HG03575 (cell line): ENCODE results near the gene EXOC3L2.
"Not testable (repeated sequence)": the region's sequence is repeated elsewhere in the genome, so short reads cannot be mapped to it uniquely, and the experiment has no call there.

Experiments used
- ATAC-seq: cut with Tn5 transposase; IDR thresholded peaks from one replicate; pipeline ENCODE4 v1.9.1; 2021; ENCODE audit not compliant: unreplicated experiment, insufficient number of reproducible peaks, low FRiP score; ENCODE audit errors: extremely low read depth

EXOC3L2 gene

DNA sequence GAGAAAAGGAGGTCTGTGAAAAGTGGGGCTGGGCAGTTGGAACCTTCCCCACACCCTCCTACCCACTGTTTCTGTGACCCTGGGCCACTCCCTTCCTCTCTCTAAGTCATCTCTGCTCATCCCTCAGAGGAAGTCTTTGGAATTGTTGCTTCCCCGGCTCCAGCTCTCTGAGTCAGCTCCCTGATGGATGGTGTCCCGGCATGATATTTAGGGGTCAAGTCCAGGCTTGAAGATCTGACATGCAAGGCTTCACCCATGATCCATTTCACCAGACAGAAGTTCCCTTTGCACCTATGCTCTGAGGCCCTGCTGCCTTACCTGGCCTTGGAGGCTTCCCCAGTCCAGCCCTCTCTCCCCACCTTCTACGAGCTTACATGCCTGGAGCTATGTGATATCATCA is 13.3 kb downstream of the EXOC3L2 start:
- no peak for ATAC-seq

- not testable (repeated sequence) for ATAC-seq
These were observed 16.2 kb downstream of the EXOC3L2 start for GRCh38 chr19:45229056-45229455.

- ATAC-seq = no peak
These were observed 20.6 kb downstream of the EXOC3L2 start for GRCh38 chr19:45224645-45225044.

- no peak for ATAC-seq
These were observed 21.3 kb downstream of the EXOC3L2 start for GRCh38 chr19:45223879-45224278.

DNA sequence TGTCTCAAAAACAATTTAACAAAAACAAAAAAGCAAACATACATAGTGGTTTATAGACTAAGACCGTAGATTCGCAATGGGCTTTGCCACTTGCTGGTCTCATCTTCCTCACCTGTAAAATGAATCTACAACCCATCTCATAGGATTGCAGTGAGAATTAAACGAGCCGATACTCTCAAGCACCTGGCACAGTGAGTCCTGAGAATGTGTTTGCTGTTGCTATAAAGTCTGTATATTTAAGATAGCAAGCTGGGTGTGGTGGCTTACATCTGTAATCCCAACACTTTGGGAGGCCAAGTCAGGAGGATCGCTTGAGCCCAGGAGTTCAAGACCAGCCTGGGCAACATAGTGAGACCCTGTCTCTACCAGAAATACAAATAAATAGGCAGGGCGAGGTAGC is 22.5 kb downstream of the EXOC3L2 start:
- no peak for ATAC-seq

- no peak for ATAC-seq
These were observed 26.1 kb downstream of the EXOC3L2 start for GRCh38 chr19:45218911-45219743.

GRCh38 chr19:45218426-45218825 is 26.8 kb downstream of the EXOC3L2 start:
- ATAC-seq = no peak

- no peak for ATAC-seq
These were observed 27.3 kb downstream of the EXOC3L2 start for GRCh38 chr19:45217957-45218334.

- ATAC-seq = no peak
These were observed 27.8 kb downstream of the EXOC3L2 start for GRCh38 chr19:45217193-45217956.

- ATAC-seq = no peak
These were observed 28.5 kb downstream of the EXOC3L2 start for GRCh38 chr19:45216667-45217066.

- ATAC-seq = no peak
These were observed 29.6 kb downstream of the EXOC3L2 start for GRCh38 chr19:45215391-45216191.

- ATAC-seq = no peak
These were observed 32.2 kb downstream of the EXOC3L2 start for GRCh38 chr19:45213031-45213430.

GRCh38 chr19:45211751-45212381 is 33.3 kb downstream of the EXOC3L2 start:
- no peak for ATAC-seq

GRCh38 chr19:45206328-45206727 is 38.9 kb downstream of the EXOC3L2 start:
- no peak for ATAC-seq

GRCh38 chr19:45205810-45206209 is 39.4 kb downstream of the EXOC3L2 start:
- no peak for ATAC-seq

- ATAC-seq = no peak
These were observed 42.6 kb downstream of the EXOC3L2 start for GRCh38 chr19:45202637-45203036.

DNA sequence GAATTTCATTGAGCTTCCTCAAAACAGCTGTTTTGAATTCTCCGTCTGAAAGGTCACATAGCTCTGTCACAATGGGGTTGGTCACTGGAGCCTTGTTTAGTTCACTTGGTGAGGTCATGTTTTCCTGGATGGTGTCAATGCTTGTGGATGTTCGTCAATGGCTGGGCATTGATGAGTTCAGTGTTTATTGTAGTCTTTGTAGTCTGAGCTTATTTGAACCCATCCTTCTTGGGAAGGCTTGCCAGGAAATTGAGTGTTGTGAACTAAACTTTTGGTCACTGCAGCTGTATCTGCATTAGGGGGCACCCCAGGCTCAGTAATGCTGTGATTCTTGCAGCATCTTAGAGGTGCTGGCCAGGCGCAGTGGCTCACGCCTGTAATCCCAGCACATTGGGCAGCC is 44.6 kb downstream of the EXOC3L2 start:
- no peak for ATAC-seq

DNA sequence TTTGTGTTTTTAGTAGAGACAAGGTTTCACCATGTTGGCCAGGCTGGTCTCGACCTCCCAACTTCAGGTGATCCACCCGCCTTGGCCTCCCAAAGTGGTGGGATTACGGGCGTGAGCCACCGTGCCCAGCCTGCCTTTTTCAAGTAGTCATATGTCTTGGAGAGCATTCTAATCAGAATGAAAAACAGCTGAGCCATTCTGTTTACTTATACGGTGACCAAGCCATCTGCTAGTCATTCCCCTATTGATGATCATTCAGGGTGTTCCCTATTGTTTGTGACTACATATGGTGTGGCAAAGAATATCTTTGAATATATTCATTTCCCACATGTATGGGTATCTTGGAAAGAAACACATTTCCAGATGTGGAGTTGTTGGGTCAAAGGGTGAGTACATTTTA is 49.4 kb downstream of the EXOC3L2 start:
- no peak for ATAC-seq

GRCh38 chr19:45191375-45191774 is 53.8 kb downstream of the EXOC3L2 start:
- no peak for ATAC-seq
